CD14-positive monocyte (primary cell): ENCODE data around the gene IL31. TPM values are rescaled to one million over a fixed set of nuclear protein-coding genes. Genes with fewer than 3 reads are reported as not detected.
A peak's percentile ranks its signal among the peaks of the same experiment; 100 is the strongest.

Source experiments
- DNase-seq, 3 donors: peaks; one replicate each; pipeline ENCODE4 v3.0.0-alpha.2; 2011 to 2022
- H2AFZ ChIP-seq: 2 replicates; pipeline ENCODE4 v1.6.0; 2012; ENCODE audit warnings: mild to moderate bottlenecking, low read depth, low read length, inconsistent platforms; ENCODE audit not compliant: insufficient read depth, poor library complexity, severe bottlenecking
- H3K27ac ChIP-seq, 2 donors: 1 replicate in 1 of 2; 2 replicates in 1 of 2; pipeline ENCODE4 v1.5.1; 2012 to 2013; ENCODE audit warnings: low read length in 2 of 2, control low read depth in 1 of 2, inconsistent platforms in 1 of 2, low read depth in 1 of 2, mild to moderate bottlenecking in 1 of 2
- H3K27me3 ChIP-seq, 2 donors: one replicate each; pipeline versions ENCODE4 v1.6.0 to v1.6.1; 2011 to 2013; ENCODE audit warnings: low read length in 2 of 2; ENCODE audit not compliant: control insufficient read depth in 2 of 2, insufficient read depth in 2 of 2
- H3K36me3 ChIP-seq, 2 donors: replicated peaks in 1 of 2; 1 replicate in 1 of 2; 2 replicates in 1 of 2; pipeline versions ENCODE4 v1.5.1 to v1.6.1; 2012 to 2013; ENCODE audit warnings: low read length in 2 of 2, control low read depth in 1 of 2, inconsistent platforms in 1 of 2, mild to moderate bottlenecking in 1 of 2; ENCODE audit not compliant: insufficient read depth in 2 of 2, control insufficient read depth in 1 of 2
- H3K4me1 ChIP-seq, 2 donors: 1 replicate in 1 of 2; 2 replicates in 1 of 2; pipeline versions ENCODE4 v1.5.1 to v1.6.1; 2012 to 2013; ENCODE audit warnings: low read length in 2 of 2, control low read depth in 1 of 2, inconsistent platforms in 1 of 2, mild to moderate bottlenecking in 1 of 2, moderate library complexity in 1 of 2; ENCODE audit not compliant: insufficient read depth in 2 of 2, control insufficient read depth in 1 of 2
- H3K4me2 ChIP-seq: replicated peaks from 2 replicates; pipeline ENCODE3; 2012; ENCODE audit warnings: low read length, moderate library complexity, mild to moderate bottlenecking; ENCODE audit not compliant: poor library complexity, severe bottlenecking; ENCODE audit errors: extremely low read depth
- H3K4me3 ChIP-seq, 3 experiments: fragments of 200-600 bp in 1 of 3; sonication (generic) in 1 of 3; replicated peaks in 1 of 3; 1 replicate in 2 of 3; 2 replicates in 1 of 3; pipeline ENCODE4 v1.5.1; 2011 to 2013; ENCODE audit warnings: low read length in 3 of 3, mild to moderate bottlenecking in 3 of 3, control low read depth in 2 of 3, low read depth in 2 of 3, inconsistent platforms in 1 of 3, moderate library complexity in 1 of 3
- H3K79me2 ChIP-seq: 2 replicates; pipeline ENCODE4 v1.6.0; 2012; ENCODE audit warnings: mild to moderate bottlenecking, control low read depth, inconsistent platforms, low read length, moderate library complexity; ENCODE audit not compliant: insufficient read depth
- H3K9ac ChIP-seq: 2 replicates; pipeline ENCODE4 v1.6.0; 2017; ENCODE audit warnings: low read length, mild to moderate bottlenecking; ENCODE audit not compliant: insufficient read depth, poor library complexity, severe bottlenecking
- H3K9me3 ChIP-seq, 2 donors: replicated peaks in 1 of 2; 1 replicate in 1 of 2; 2 replicates in 1 of 2; pipeline versions ENCODE4 v1.5.1 to v1.6.1; 2012 to 2013; ENCODE audit warnings: low read length in 2 of 2, control low read depth in 1 of 2; ENCODE audit not compliant: control insufficient read depth in 1 of 2, insufficient read depth in 1 of 2
- H4K20me1 ChIP-seq: 2 replicates; pipeline ENCODE4 v1.6.0; 2012; ENCODE audit warnings: mild to moderate bottlenecking, low read length, control low read depth, moderate library complexity; ENCODE audit not compliant: insufficient read depth
- H3K27ac Mint-ChIP-seq, 7 donors: one replicate each; pipeline ENCODE4 v1.8.0; 2020; ENCODE audit warnings: mild to moderate bottlenecking in 7 of 7, mixed read lengths in 7 of 7, moderate library complexity in 6 of 7, inconsistent platforms in 2 of 7
- H3K27me3 Mint-ChIP-seq, 3 donors: one replicate each; pipeline ENCODE4 v1.8.0; 2021 to 2022; ENCODE audit warnings: low read depth in 3 of 3, mild to moderate bottlenecking in 3 of 3, mixed read lengths in 3 of 3, moderate library complexity in 3 of 3, inconsistent platforms in 1 of 3
- H3K36me3 Mint-ChIP-seq, 2 donors: one replicate each; pipeline ENCODE4 v1.8.0; 2020; ENCODE audit warnings: mixed read lengths in 2 of 2, inconsistent platforms in 1 of 2, mild to moderate bottlenecking in 1 of 2
- H3K4me1 Mint-ChIP-seq: one replicate; pipeline ENCODE4 v1.8.0; 2020; ENCODE audit warnings: mild to moderate bottlenecking, mixed read lengths
- H3K4me3 Mint-ChIP-seq, 2 donors: one replicate each; pipeline ENCODE4 v1.8.0; 2020; ENCODE audit warnings: mild to moderate bottlenecking in 2 of 2, mixed read lengths in 2 of 2, moderate library complexity in 1 of 2
- H3K9me3 Mint-ChIP-seq, 7 donors: one replicate each; pipeline ENCODE4 v1.8.0; 2020 to 2022; ENCODE audit warnings: mixed read lengths in 7 of 7, mild to moderate bottlenecking in 6 of 7, moderate library complexity in 6 of 7, inconsistent platforms in 2 of 7
- WGBS: methylation state at CpG from one replicate; pipeline ENCODE4 v1.1.5; 2013; ENCODE audit warnings: missing lambda C conversion rate; ENCODE audit not compliant: insufficient coverage; 5-methylcytosine and 5-hydroxymethylcytosine counted together
- intact Hi-C, 2 donors: fragments of 100-400 bp; cut with micrococcal nuclease; formaldehyde crosslinking; loops; one replicate each; pipeline versions ENCODE4 v1.15.0 to v1.15.1; 2023
- polyA plus RNA-seq, 3 donors: library from polyadenylated mRNA; depleted of rRNA in 1 of 3; unstranded in 2 of 3; stranded (reverse) in 1 of 3; fragments of 300-500 nt in 2 of 3; fragments of >200 nt in 1 of 3; fragmentation: Illumina TruSeq in 2 of 3; gene quantifications; 1 replicate in 2 of 3; 2 replicates in 1 of 3; pipeline ENCODE4 v1.2.3, GENCODE V29; 2012 to 2021
- TF ChIP-seq, protein P1 (sequence below): fragments of 200-600 bp; IDR thresholded peaks from one replicate; pipeline ENCODE4 v1.8.0; 2022; ENCODE audit warnings: antibody characterized with exemption, mild to moderate bottlenecking

Gene IL31
- polyA plus RNA-seq, 3 donors: not detected

DNA sequence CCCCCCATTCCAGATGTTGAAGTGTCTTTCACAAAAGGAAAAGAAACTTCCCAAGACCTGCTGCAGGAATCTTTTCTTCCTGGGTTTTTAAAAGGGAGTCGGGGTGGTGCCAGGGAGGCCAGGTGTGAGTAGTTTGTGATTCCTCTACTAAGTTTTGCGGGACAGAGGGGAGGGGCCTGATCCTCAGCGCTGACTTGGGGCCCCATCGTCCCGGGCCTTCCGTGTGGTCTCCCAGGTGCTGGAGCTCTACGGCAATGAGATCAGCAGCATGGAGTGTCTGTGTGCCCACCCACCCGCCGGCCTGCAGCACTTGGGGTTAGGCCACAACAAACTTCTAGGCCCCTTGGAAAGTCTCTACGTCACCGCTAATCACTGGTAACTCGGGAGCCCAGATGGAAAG, 13.4 kb upstream of the IL31 start:
- H3K9me3 Mint-ChIP-seq: peaks cover 0 to 2% (median 0%) of the 10 kb centered on the region in 7 donors
- no peak overlapping the region for H2AFZ ChIP-seq
- H3K36me3 Mint-ChIP-seq: peaks cover 0 to 3% of the 10 kb centered on the region in 2 donors
- no peaks in the 10 kb centered on the region for H4K20me1 ChIP-seq
- H3K27me3 Mint-ChIP-seq: peaks cover 11 to 23% (median 21%) of the 10 kb centered on the region in 3 donors
- TF ChIP-seq, protein P1, sequence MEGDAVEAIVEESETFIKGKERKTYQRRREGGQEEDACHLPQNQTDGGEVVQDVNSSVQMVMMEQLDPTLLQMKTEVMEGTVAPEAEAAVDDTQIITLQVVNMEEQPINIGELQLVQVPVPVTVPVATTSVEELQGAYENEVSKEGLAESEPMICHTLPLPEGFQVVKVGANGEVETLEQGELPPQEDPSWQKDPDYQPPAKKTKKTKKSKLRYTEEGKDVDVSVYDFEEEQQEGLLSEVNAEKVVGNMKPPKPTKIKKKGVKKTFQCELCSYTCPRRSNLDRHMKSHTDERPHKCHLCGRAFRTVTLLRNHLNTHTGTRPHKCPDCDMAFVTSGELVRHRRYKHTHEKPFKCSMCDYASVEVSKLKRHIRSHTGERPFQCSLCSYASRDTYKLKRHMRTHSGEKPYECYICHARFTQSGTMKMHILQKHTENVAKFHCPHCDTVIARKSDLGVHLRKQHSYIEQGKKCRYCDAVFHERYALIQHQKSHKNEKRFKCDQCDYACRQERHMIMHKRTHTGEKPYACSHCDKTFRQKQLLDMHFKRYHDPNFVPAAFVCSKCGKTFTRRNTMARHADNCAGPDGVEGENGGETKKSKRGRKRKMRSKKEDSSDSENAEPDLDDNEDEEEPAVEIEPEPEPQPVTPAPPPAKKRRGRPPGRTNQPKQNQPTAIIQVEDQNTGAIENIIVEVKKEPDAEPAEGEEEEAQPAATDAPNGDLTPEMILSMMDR: no peak
- peaks cover 20% of the 10 kb centered on the region for H3K4me1 Mint-ChIP-seq
- H3K27me3 ChIP-seq: peaks cover 0 to 9% of the 10 kb centered on the region in 2 donors
- no peak overlapping the region for H3K4me3 Mint-ChIP-seq
- H3K4me1 ChIP-seq: peaks cover 18 to 19% of the 10 kb centered on the region in 2 donors
- no peak overlapping the region for H3K27ac Mint-ChIP-seq
- H3K79me2 ChIP-seq: no peaks in the 10 kb centered on the region
- H3K9me3 ChIP-seq: no peaks in the 10 kb centered on the region
- no peak for DNase-seq
- intact Hi-C loops: no loop called here
- no peak overlapping the region for H3K4me2 ChIP-seq
- H3K27ac ChIP-seq: no peak overlapping the region
- no peak overlapping the region for H3K9ac ChIP-seq
- H3K4me3 ChIP-seq: no peak overlapping the region
- WGBS: 92% methylated on average over 8 of the region's 12 CpGs
- H3K36me3 ChIP-seq: no peaks in the 10 kb centered on the region

- Histone ChIP-seq H3K4me2 (no peak overlapping the region), H3K36me3 (no peaks in the 10 kb centered on the region), H3K79me2 (no peaks in the 10 kb centered on the region), H3K9me3 (no peaks in the 10 kb centered on the region), H3K4me1 (peaks cover 18 to 19% of the 10 kb centered on the region in 2 donors), H3K9ac (no peak overlapping the region), H3K27ac (no peak overlapping the region), H3K4me3 (no peak overlapping the region), H4K20me1 (no peaks in the 10 kb centered on the region), H2AFZ (peak overlapping the region; percentile 84), H3K27me3 (peaks cover 0 to 9% of the 10 kb centered on the region in 2 donors)
- peaks cover 21% of the 10 kb centered on the region for H3K4me1 Mint-ChIP-seq
- peaks cover 0 to 3% (median 0%) of the 10 kb centered on the region in 7 donors for H3K9me3 Mint-ChIP-seq
- peak overlapping the region in 1 of 2 donors; percentile 26 for H3K4me3 Mint-ChIP-seq
- 74% methylated on average over 7 of the region's 10 CpGs for WGBS
- H3K27ac Mint-ChIP-seq: peak overlapping the region in 1 of 7 donors; percentile 40
- H3K27me3 Mint-ChIP-seq: peaks cover 17 to 32% (median 28%) of the 10 kb centered on the region in 3 donors
- intact Hi-C loops: no loop called here
- no peak for DNase-seq
- TF ChIP-seq, protein P1: no peak
- H3K36me3 Mint-ChIP-seq: peaks cover 0 to 3% of the 10 kb centered on the region in 2 donors
Measured at GRCh38 chr12:122185494-122186082, 11.6 kb upstream of the IL31 start.
